Tibial artery (tissue), 4 donors: ENCODE results near the gene SYNPR.

Source experiments
- DNase-seq, 2 donors: peaks; one replicate each; pipeline ENCODE4 v3.0.0-alpha.2; 2019
- H3K27ac ChIP-seq, 2 donors: fragments of 200-600 bp; sonication (generic) in 1 of 2; 1 replicate in 1 of 2; 2 replicates in 1 of 2; pipeline ENCODE4 v1.5.1; 2018 to 2019; ENCODE audit warnings: mild to moderate bottlenecking in 1 of 2
- H3K27me3 ChIP-seq, 2 donors: fragments of 200-600 bp; sonication (generic) in 1 of 2; one replicate each; pipeline versions ENCODE4 v1.5.1 to v1.6.0; 2016 to 2019
- H3K36me3 ChIP-seq, 3 donors: fragments of 200-600 bp; sonication (generic) in 2 of 3; one replicate each; pipeline ENCODE4 v1.5.1; 2016 to 2019; ENCODE audit warnings: mild to moderate bottlenecking in 2 of 3
- H3K4me1 ChIP-seq, 4 donors: fragments of 200-600 bp; sonication (generic) in 2 of 4; 1 replicate in 3 of 4; 2 replicates in 1 of 4; pipeline ENCODE4 v1.5.1; 2016 to 2019
- H3K4me3 ChIP-seq, 2 donors: fragments of 200-600 bp; sonication (generic) in 1 of 2; 1 replicate in 1 of 2; 2 replicates in 1 of 2; pipeline ENCODE4 v1.5.1; 2018 to 2019; ENCODE audit warnings: mild to moderate bottlenecking in 2 of 2
- H3K9me3 ChIP-seq, 3 donors: fragments of 200-600 bp; sonication (generic) in 1 of 3; one replicate each; pipeline ENCODE4 v1.5.1; 2016 to 2019
- intact Hi-C: fragments of 100-400 bp; cut with DNase I; formaldehyde crosslinking; loops from one replicate; pipeline ENCODE4 v1.15.0; 2023; ENCODE audit warnings: low total_unique reads
- TF ChIP-seq, protein P1 (sequence below), 2 experiments: fragments of 200-600 bp in 1 of 2; fragments of 450-650 bp in 1 of 2; IDR thresholded peaks; one replicate each; pipeline ENCODE4 v1.5.1; 2017 to 2019; ENCODE audit warnings: antibody characterized with exemption in 2 of 2, mild to moderate bottlenecking in 1 of 2, moderate library complexity in 1 of 2

SYNPR gene

GRCh38 chr3:63264716-63265115, 13.4 kb upstream of the SYNPR start:
- Histone ChIP-seq H3K4me1 (no peaks in the 10 kb centered on the region), H3K4me3 (no peak overlapping the region), H3K9me3 (no peaks in the 10 kb centered on the region), H3K27me3 (no peaks in the 10 kb centered on the region), H3K27ac (no peak overlapping the region), H3K36me3 (no peaks in the 10 kb centered on the region)
- intact Hi-C loops, result no loop called here
- no peak for DNase-seq
- TF ChIP-seq, protein P1, sequence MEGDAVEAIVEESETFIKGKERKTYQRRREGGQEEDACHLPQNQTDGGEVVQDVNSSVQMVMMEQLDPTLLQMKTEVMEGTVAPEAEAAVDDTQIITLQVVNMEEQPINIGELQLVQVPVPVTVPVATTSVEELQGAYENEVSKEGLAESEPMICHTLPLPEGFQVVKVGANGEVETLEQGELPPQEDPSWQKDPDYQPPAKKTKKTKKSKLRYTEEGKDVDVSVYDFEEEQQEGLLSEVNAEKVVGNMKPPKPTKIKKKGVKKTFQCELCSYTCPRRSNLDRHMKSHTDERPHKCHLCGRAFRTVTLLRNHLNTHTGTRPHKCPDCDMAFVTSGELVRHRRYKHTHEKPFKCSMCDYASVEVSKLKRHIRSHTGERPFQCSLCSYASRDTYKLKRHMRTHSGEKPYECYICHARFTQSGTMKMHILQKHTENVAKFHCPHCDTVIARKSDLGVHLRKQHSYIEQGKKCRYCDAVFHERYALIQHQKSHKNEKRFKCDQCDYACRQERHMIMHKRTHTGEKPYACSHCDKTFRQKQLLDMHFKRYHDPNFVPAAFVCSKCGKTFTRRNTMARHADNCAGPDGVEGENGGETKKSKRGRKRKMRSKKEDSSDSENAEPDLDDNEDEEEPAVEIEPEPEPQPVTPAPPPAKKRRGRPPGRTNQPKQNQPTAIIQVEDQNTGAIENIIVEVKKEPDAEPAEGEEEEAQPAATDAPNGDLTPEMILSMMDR (IDR thresholded peaks at IDR 0.05), result no peak

DNA sequence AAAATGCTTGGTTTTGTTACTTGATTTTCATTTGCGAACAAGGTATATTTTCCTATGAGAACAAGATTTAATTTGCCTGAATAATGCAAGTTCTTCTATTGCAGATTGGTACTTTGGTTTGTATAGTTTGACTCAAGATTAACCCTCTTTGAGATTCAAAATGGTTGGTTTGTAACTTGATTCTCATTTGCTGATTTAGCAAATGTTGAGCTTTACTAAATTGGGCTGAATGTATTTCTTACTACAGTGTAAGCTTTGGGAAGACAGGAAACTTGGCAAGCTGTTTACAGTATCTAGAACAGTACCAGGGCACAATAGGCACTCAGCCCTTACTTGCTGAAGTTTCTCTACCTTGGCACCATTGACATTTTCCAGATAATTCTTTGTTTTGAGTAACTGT, 3.7 kb upstream of the SYNPR start:
- intact Hi-C loops, result no loop called here

GRCh38 chr3:63279005-63279841, 1.1 kb downstream of the SYNPR start:
- H3K4me1 ChIP-seq, result peaks cover 0 to 11% (median 0%) of the 10 kb centered on the region in 4 donors
- H3K27ac ChIP-seq, result no peak overlapping the region
- intact Hi-C loops, result no loop called here
- peaks cover 0 to 23% of the 10 kb centered on the region in 2 donors for H3K27me3 ChIP-seq
- TF ChIP-seq, protein P1 (IDR thresholded peaks at IDR 0.05), result no peak
- no peak overlapping the region for H3K4me3 ChIP-seq
- no peaks in the 10 kb centered on the region for H3K36me3 ChIP-seq
- no peaks in the 10 kb centered on the region for H3K9me3 ChIP-seq
- no peak for DNase-seq

More for the DNA sequence above, 3.7 kb upstream of the SYNPR start:
- peaks cover 0 to 23% of the 10 kb centered on the region in 2 donors for H3K27me3 ChIP-seq
- no peak overlapping the region for H3K4me3 ChIP-seq
- DNase-seq, result no peak
- peaks cover 0 to 11% (median 0%) of the 10 kb centered on the region in 4 donors for H3K4me1 ChIP-seq
- H3K27ac ChIP-seq, result no peak overlapping the region
- no peaks in the 10 kb centered on the region for H3K36me3 ChIP-seq
- no peaks in the 10 kb centered on the region for H3K9me3 ChIP-seq
- TF ChIP-seq, protein P1 (IDR thresholded peaks at IDR 0.05), result no peak

DNA sequence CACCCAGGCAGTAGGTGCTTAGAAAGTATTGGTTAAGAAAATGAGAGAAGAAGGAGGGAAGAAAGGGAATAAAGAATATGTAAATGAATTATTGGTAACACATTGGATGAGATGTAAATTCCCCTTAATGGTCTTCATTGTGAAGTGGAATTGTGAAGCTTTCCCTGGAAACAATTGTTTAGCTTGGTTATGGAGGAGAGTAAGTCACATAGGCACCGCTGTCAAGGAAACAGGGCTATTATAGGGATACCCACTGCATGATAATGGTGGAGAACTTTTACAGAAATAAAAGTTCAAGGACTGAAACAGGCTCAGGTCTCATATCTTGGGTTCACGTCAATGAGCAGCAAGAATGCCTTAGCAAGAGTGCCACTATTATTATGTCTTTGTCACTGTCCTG, 9.5 kb downstream of the SYNPR start:
- TF ChIP-seq, protein P1 (IDR thresholded peaks at IDR 0.05), result no peak
- no peaks in the 10 kb centered on the region for H3K36me3 ChIP-seq
- no peaks in the 10 kb centered on the region for H3K4me1 ChIP-seq
- DNase-seq, result no peak
- intact Hi-C loops, result no loop called here
- no peak overlapping the region for H3K4me3 ChIP-seq
- H3K27me3 ChIP-seq, result no peaks in the 10 kb centered on the region
- H3K9me3 ChIP-seq, result no peaks in the 10 kb centered on the region
- no peak overlapping the region for H3K27ac ChIP-seq

DNA sequence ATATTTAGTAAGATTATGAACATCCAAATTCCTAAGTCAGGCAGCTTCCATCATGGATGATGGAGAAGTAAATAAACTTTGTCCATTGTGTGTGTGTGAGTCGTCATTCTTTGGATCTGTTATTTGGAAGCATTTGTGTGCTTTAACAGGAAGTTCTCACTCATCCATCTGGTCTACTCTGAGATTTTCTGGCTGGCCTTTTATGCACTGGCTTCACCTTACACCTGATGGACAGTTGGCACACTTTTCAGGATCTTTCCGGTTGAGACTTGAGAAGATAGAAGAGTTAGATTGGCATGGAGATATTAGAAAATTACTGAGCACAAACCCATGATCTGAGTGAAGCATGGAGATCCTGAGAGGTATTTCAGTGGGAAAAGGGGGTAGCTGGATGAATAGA, 12.6 kb downstream of the SYNPR start:
- H3K27ac ChIP-seq, result no peak overlapping the region
- DNase-seq, result no peak
- H3K27me3 ChIP-seq, result no peaks in the 10 kb centered on the region
- no peak overlapping the region for H3K4me3 ChIP-seq
- TF ChIP-seq, protein P1 (IDR thresholded peaks at IDR 0.05), result no peak
- H3K36me3 ChIP-seq, result no peaks in the 10 kb centered on the region
- intact Hi-C loops, result no loop called here
- H3K9me3 ChIP-seq, result no peaks in the 10 kb centered on the region
- H3K4me1 ChIP-seq, result no peaks in the 10 kb centered on the region
